ENCODE measurements around the gene ID1.

Gene ID1, protein sequence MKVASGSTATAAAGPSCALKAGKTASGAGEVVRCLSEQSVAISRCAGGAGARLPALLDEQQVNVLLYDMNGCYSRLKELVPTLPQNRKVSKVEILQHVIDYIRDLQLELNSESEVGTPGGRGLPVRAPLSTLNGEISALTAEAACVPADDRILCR

DNA sequence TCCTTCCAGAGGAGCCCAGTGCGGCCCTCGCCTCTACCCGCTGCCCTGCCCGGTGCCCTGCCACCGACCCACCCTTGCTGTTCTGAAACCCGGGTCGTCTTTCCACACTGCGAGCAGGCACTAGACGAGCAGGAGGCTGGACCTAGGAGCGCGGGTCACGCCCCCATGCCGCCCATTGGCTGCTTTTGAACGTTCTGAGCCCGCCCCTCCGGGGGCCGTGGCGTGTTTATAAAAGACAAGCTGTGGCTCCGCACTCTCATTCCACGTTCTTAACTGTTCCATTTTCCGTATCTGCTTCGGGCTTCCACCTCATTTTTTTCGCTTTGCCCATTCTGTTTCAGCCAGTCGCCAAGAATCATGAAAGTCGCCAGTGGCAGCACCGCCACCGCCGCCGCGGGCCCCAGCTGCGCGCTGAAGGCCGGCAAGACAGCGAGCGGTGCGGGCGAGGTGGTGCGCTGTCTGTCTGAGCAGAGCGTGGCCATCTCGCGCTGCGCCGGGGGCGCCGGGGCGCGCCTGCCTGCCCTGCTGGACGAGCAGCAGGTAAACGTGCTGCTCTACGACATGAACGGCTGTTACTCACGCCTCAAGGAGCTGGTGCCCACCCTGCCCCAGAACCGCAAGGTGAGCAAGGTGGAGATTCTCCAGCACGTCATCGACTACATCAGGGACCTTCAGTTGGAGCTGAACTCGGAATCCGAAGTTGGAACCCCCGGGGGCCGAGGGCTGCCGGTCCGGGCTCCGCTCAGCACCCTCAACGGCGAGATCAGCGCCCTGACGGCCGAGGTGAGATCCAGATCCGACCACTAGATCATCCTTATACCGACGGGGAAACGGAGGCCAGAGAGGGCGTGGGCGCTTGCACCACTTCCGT, at the start of gene ID1:
TSS of gene ID1 (plus strand) at position 259 of the 871 bp plus-strand sequence. CDS start at position 358, 99 bp downstream.
- Histone ChIP-seq H3K9ac (ENCODE audit: low read length) (peak within 1 kb of the TSS; percentile 43), H3K27me3 (ENCODE audit: control insufficient read depth, insufficient read depth, low read length) (no peaks in the 10 kb centered on the region), H3K36me3 (ENCODE audit: control insufficient read depth, insufficient read depth, low read length) (no peaks in the 10 kb centered on the region), H3K4me1 (ENCODE audit: control insufficient read depth, insufficient read depth, low read length) (peaks cover 8% of the 10 kb centered on the region), H3K27ac (ENCODE audit: low read depth, low read length) (peak within 1 kb of the TSS; percentile 72), H3K4me3 (ENCODE audit: low read length) (peak within 1 kb of the TSS; percentile 77)

DNA sequence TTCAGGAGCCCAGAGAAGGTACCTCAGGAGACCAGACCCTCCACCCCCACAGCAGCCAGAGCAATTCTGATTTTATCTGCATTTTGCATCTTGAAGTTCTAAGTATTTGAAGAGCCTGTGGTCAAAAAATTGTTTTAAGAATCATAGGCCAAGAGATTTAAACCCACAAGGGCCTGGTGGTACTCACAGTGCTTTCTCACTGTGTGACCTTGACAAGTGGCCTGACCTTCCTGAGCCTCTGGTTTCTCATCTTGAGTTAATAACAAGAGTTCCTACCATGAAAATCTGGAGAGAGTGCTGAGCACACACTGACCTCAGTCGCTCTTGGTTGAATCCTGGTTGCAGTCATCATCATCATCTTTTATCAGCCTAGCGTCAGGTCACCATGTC, 45.4 kb upstream of the ID1 start:
- H3K4me1 ChIP-seq (ENCODE audit: control insufficient read depth, insufficient read depth, low read length) = no peaks in the 10 kb centered on the region
- no peak overlapping the region for H3K9ac ChIP-seq (ENCODE audit: low read length)
- H3K27ac ChIP-seq (ENCODE audit: low read depth, low read length) = no peak overlapping the region
- H3K36me3 ChIP-seq (ENCODE audit: control insufficient read depth, insufficient read depth, low read length) = peaks cover 13% of the 10 kb centered on the region
- no peak overlapping the region for H3K4me3 ChIP-seq (ENCODE audit: low read length)
- no peaks in the 10 kb centered on the region for H3K27me3 ChIP-seq (ENCODE audit: control insufficient read depth, insufficient read depth, low read length)

DNA sequence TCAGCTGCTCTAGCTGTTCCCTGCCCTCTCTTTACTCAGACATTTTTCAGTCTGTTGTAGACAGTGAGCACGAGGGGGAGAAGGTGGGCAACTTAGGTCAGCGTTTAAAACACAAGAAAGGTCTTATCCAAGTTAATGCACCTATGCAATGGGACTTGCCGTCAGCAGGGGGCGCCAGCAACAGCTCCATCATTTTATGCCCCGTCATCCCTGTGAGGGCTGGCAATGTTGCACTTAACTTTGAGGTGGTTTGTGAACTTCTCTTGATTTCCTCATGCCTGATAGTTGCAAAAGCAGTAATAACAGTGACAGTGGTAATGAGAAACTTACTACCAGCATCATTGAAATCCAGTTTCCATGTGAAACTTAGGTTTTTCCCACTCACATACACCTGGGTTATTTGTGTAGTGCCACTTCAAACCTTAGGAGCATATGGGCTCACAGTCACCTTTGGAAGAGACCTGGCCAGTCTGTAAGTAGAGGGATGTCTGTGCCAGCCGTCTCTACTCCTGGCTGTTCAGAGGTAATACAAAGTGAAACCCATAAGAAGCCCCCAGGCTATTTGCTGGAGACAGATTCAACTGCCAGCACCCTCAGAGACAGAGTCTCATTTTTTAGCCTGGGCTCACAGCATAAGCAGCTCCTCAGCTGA, 44.9 kb upstream of the ID1 start:
- Histone ChIP-seq H3K9ac (ENCODE audit: low read length) (no peak overlapping the region), H3K27ac (ENCODE audit: low read depth, low read length) (no peak overlapping the region), H3K4me3 (ENCODE audit: low read length) (no peak overlapping the region), H3K27me3 (ENCODE audit: control insufficient read depth, insufficient read depth, low read length) (no peaks in the 10 kb centered on the region), H3K36me3 (ENCODE audit: control insufficient read depth, insufficient read depth, low read length) (peaks cover 11% of the 10 kb centered on the region), H3K4me1 (ENCODE audit: control insufficient read depth, insufficient read depth, low read length) (no peaks in the 10 kb centered on the region)

DNA sequence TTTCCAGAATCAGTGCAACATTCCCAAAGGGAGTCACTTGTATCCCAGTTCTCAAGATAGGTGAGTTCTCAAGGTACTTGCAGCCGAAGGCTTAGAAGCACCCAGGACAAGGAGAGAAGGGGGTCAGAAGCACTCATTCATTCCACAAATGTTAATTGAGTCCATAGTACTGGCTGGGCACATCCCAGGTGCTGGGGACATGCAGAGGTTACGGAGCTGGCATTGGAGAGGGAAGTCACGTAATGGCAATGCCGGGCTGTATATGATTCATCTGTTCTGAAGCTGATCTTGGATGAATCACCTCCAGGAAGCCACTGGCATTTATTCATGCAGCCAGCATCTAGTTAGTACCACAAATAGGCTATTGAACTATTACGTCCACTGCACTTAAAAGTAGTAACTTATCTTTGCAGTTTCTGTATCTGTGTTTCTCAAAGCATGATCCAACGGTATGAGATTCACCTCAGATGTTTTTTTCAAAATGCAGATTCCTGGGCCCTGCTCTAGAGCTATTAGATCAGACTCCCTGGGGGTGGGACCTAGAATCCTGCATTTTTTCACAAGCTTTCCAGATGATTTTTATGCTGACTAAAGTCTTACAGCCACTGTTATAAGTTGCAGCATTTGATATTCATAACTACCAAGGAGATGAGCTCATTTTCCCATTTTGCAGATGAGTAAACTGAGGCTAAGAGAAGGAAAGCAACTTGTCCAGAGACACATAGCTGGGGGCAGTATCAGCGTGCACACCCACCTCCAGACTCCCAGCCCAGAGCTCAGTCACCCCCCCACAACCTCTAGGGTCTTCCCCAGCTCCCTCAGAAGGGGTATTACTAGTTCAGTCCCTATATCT, 44.1 kb upstream of the ID1 start:
- Histone ChIP-seq H3K36me3 (ENCODE audit: control insufficient read depth, insufficient read depth, low read length) (peaks cover 11% of the 10 kb centered on the region), H3K27me3 (ENCODE audit: control insufficient read depth, insufficient read depth, low read length) (no peaks in the 10 kb centered on the region), H3K4me3 (ENCODE audit: low read length) (no peak overlapping the region), H3K9ac (ENCODE audit: low read length) (no peak overlapping the region), H3K27ac (ENCODE audit: low read depth, low read length) (no peak overlapping the region), H3K4me1 (ENCODE audit: control insufficient read depth, insufficient read depth, low read length) (no peaks in the 10 kb centered on the region)

DNA sequence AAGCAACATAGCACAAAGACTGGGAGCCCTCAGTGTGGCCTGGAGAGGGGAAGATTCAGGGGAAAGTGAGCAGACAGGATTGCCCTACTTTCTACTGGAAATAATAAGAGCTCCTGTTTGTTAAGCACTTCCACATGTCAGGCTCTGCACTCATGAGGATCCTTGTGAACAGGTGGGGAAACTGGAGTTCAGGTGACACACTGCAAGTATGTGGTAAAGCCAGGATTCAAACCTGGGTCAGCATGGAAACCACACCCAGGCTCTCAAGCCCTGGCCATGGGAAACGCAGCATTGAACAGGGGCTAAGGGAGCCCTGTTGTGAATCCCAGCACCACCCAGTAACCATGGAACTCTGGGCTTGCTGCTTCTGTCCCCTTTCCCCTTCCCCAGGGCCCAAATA, 42.8 kb upstream of the ID1 start:
- no peak overlapping the region for H3K27ac ChIP-seq (ENCODE audit: low read depth, low read length)
- no peaks in the 10 kb centered on the region for H3K4me1 ChIP-seq (ENCODE audit: control insufficient read depth, insufficient read depth, low read length)
- H3K36me3 ChIP-seq (ENCODE audit: control insufficient read depth, insufficient read depth, low read length) = peaks cover 15% of the 10 kb centered on the region

DNA sequence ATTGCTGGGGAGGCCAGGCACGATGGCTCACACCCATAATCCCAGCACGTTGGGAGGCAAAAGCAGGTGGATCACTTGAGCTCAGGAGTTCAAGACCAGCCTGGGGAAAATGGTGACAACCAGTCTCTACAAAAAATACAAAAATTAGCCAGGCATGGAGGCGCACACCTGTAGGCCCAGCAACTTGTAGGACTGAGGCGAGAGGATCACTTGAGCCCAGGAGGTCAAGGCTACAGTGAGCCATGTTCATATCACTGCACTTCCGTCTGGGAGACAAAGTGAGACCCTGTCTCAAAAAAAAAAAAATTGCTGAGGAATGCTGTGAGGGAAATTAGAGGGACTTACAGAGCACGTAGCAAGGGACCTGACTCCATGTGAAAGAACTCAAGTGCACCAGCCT, 40.8 kb upstream of the ID1 start:
- Histone ChIP-seq H3K27me3 (ENCODE audit: control insufficient read depth, insufficient read depth, low read length) (no peaks in the 10 kb centered on the region), H3K4me3 (ENCODE audit: low read length) (no peak overlapping the region), H3K4me1 (ENCODE audit: control insufficient read depth, insufficient read depth, low read length) (no peaks in the 10 kb centered on the region), H3K36me3 (ENCODE audit: control insufficient read depth, insufficient read depth, low read length) (peaks cover 19% of the 10 kb centered on the region), H3K27ac (ENCODE audit: low read depth, low read length) (no peak overlapping the region), H3K9ac (ENCODE audit: low read length) (no peak overlapping the region)

More for the DNA sequence above, 42.8 kb upstream of the ID1 start:
- Histone ChIP-seq H3K27me3 (ENCODE audit: control insufficient read depth, insufficient read depth, low read length) (no peaks in the 10 kb centered on the region), H3K9ac (ENCODE audit: low read length) (no peak overlapping the region), H3K4me3 (ENCODE audit: low read length) (no peak overlapping the region)

DNA sequence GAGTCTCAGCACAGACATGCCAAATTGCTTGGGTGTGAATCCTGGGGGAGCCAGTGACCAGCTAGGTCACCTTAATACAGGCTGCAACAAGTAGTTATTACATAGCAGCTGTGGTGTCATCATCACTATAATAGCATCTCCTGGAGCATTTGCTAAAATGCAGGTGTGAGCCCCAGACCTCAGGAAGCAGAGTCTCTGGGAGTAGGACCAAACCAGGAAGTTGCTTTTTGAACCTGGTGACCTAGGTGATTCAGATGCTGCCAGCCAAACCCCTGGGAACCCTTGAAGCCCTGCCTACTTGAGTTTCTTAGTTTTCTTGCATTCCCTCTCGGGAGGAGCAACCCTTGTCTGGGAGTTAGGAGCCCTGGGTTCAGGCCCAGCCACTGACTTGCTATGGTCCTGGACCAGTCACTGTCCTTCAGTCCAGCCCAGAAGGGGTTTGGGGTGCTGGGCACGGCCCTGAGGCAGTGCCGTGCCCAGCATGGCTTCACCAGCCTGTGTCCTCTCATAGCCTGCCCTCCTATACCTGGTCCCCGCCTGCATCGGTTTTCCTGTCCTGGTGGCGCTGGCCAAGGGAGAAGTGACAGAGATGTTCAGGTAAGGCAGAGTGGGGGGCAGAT, 39.3 kb upstream of the ID1 start:
- H3K4me1 ChIP-seq (ENCODE audit: control insufficient read depth, insufficient read depth, low read length) = no peaks in the 10 kb centered on the region
- peaks cover 19% of the 10 kb centered on the region for H3K36me3 ChIP-seq (ENCODE audit: control insufficient read depth, insufficient read depth, low read length)
- no peak overlapping the region for H3K4me3 ChIP-seq (ENCODE audit: low read length)
- no peaks in the 10 kb centered on the region for H3K27me3 ChIP-seq (ENCODE audit: control insufficient read depth, insufficient read depth, low read length)
- H3K27ac ChIP-seq (ENCODE audit: low read depth, low read length) = no peak overlapping the region
- H3K9ac ChIP-seq (ENCODE audit: low read length) = no peak overlapping the region

DNA sequence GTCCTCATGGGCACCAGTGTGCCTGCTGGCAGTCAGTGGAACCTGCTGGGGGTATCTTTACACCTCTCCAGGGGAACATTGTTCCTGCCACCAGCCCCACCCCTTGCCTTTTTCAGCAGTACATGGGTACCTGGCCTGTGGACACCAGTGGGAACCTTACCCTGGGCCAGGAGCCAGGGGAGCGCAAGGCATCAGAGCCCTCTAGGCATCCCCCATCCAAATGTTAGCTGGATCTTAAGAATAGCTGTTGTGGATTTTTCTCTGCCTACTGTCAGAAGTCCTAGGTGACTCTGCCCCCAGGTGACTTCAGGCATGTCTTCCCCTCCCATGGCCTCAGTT, 38.8 kb upstream of the ID1 start:
- Histone ChIP-seq H3K27ac (ENCODE audit: low read depth, low read length) (no peak overlapping the region), H3K4me1 (ENCODE audit: control insufficient read depth, insufficient read depth, low read length) (no peaks in the 10 kb centered on the region), H3K9ac (ENCODE audit: low read length) (no peak overlapping the region), H3K27me3 (ENCODE audit: control insufficient read depth, insufficient read depth, low read length) (no peaks in the 10 kb centered on the region), H3K36me3 (ENCODE audit: control insufficient read depth, insufficient read depth, low read length) (peaks cover 18% of the 10 kb centered on the region), H3K4me3 (ENCODE audit: low read length) (no peak overlapping the region)

DNA sequence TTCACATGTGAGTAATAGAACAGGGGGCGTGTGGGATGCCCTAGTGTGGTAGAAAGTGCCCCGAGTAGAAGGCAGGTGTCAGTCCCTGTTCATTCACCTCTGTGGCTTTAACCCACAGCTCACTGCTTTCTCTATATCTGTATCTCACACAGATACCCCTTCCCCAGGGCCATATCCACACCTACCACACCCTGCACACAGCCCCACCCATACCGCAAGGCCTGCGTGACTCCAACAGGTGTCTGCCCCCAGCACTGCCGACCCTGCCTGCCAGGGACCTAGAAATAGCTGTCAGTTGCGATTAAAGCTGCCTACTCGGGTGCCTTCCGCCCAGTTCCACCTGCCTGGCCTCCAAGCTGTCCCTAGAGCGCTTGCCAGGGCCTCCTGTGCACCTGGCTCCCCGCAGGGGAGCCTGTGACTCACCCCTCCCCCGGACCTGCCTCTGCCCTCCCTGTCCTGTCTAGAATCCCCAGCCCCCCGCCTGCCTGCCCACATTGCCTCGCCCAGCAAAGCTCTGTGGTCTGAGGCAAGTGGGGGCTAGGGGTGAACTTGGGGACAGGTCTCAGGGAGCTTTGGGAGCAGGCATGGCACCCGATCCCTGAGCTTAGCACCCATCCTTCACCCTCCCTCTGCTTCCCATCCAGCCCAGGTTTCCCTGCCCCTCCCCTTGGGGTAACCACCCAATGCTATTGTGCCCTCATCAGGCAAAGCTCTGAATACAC, 38.3 kb upstream of the ID1 start:
- no peak overlapping the region for H3K27ac ChIP-seq (ENCODE audit: low read depth, low read length)
- H3K4me1 ChIP-seq (ENCODE audit: control insufficient read depth, insufficient read depth, low read length) = no peaks in the 10 kb centered on the region
- peaks cover 13% of the 10 kb centered on the region for H3K36me3 ChIP-seq (ENCODE audit: control insufficient read depth, insufficient read depth, low read length)
- H3K27me3 ChIP-seq (ENCODE audit: control insufficient read depth, insufficient read depth, low read length) = no peaks in the 10 kb centered on the region
- H3K4me3 ChIP-seq (ENCODE audit: low read length) = no peak overlapping the region
- no peak overlapping the region for H3K9ac ChIP-seq (ENCODE audit: low read length)

DNA sequence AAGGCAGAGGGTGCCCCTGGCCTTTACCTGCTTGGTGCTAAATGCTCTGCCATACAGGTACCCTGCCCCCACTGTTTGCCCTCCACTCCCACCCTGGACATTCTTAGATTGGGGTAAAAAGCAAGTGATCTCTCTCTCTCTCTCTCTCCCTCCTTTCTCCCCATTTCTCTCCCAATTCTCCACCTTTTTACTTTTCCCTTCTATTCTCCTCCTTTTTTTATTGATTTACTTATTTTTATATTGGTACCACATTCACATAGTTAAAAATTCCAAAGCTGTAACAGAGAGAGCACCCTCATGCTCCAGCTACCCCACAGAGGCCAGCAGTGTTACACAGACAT, 37.7 kb upstream of the ID1 start:
- Histone ChIP-seq H3K27ac (ENCODE audit: low read depth, low read length) (no peak overlapping the region), H3K9ac (ENCODE audit: low read length) (no peak overlapping the region), H3K36me3 (ENCODE audit: control insufficient read depth, insufficient read depth, low read length) (peaks cover 8% of the 10 kb centered on the region), H3K4me1 (ENCODE audit: control insufficient read depth, insufficient read depth, low read length) (no peaks in the 10 kb centered on the region), H3K4me3 (ENCODE audit: low read length) (no peak overlapping the region), H3K27me3 (ENCODE audit: control insufficient read depth, insufficient read depth, low read length) (no peaks in the 10 kb centered on the region)

DNA sequence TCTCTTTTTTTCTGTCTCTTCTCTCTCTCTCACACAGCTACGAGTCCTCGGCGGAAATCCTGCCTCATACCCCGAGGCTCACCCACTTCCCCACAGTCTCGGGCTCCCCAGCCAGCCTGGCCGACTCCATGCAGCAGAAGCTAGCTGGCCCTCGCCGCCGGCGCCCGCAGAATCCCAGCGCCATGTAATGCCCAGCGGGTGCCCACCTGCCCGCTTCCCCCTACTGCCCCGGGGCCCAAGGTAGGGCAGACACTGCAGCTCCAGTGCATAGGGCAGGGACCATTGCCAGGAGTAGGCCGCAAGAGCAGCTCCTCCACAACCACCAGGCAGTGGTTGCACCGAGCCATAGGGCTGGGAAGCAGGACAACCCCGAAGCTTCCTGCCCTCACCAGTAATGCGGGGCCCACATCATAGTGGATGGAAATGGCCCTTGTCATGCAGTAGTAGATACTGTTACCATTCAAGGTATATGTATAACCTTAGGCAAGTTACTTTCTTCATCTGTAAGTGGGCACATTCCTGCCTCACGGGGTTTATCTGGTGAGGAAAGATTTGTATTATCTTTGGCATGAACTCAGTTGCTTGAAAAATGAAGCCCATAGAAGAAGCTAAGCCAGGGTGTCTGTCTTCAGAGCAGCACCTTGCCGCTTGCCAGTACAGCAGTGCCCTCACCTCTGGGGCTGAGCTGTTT, 36.9 kb upstream of the ID1 start:
- Histone ChIP-seq H3K27ac (ENCODE audit: low read depth, low read length) (no peak overlapping the region), H3K9ac (ENCODE audit: low read length) (no peak overlapping the region), H3K4me1 (ENCODE audit: control insufficient read depth, insufficient read depth, low read length) (peaks cover 2% of the 10 kb centered on the region), H3K4me3 (ENCODE audit: low read length) (no peak overlapping the region), H3K36me3 (ENCODE audit: control insufficient read depth, insufficient read depth, low read length) (peaks cover 7% of the 10 kb centered on the region), H3K27me3 (ENCODE audit: control insufficient read depth, insufficient read depth, low read length) (no peaks in the 10 kb centered on the region)

Measured in rectal smooth muscle tissue (tissue), 1 donor.